ENCODE results near the gene TNNT2. TPM values are rescaled to one million over a fixed set of nuclear protein-coding genes. Genes with fewer than 3 reads are reported as not detected.

The TNNT2 gene
- 1 to 10 TPM; 7.1 to 7.5 TPM for polyA plus RNA-seq

DNA sequence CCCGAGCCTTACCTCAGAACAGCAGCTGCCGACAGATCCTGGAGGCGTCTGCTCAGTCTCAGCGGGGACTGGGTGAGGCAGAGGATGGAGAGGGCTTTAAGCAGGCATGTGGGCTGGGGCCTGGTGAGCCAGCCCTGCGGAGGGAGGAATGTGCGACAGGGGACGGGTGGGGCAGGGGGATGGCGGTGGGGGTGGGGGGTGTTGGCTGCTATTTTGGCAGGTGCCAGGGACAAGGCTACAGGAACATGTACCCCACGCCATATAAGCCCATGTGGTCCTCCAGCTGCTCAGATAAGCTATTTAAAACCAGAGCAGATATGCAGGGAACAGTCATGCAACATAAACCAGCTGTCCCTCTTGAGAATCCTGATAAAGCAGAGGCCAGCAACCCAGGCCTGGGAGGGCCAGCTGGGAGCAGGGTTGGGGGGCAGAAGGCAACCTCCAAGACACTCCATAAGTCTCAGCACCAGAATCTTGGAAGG is at the start of gene TNNT2:
TNNT2 (minus strand) TSS at position 70 of the 482 bp plus-strand sequence. CDS start 4,426 bp downstream, outside the sequence.
- WGBS, 2 donors, result 38 to 49% methylated on average over 8 to 9 of the region's 9 CpGs
- Histone ChIP-seq H3K27me3 (ENCODE audit: control insufficient read depth in 1 of 2, insufficient read depth in 2 of 2, low read length in 2 of 2) (no peaks in the 10 kb centered on the region), H3K27ac (ENCODE audit: low read depth in 2 of 2, low read length in 1 of 2) (peak within 1 kb of the TSS in 1 of 2 donors; percentile 44), H3K36me3 (ENCODE audit: control insufficient read depth in 2 of 2, insufficient read depth in 2 of 2, low read length in 1 of 2) (peaks cover 0 to 5% of the 10 kb centered on the region in 2 donors), H3K4me1 (ENCODE audit: control insufficient read depth in 2 of 2, insufficient read depth in 2 of 2, low read length in 1 of 2) (peaks cover 4 to 25% of the 10 kb centered on the region in 2 donors), H3K4me3 (ENCODE audit: low read depth in 1 of 2, low read length in 2 of 2) (no peak within 1 kb of the TSS), H3K9me3 (ENCODE audit: control insufficient read depth in 2 of 2, insufficient read depth in 1 of 2, low read depth in 1 of 2, low read length in 1 of 2) (no peaks in the 10 kb centered on the region)

GRCh38 chr1:201426479-201427310 is 49.2 kb upstream of the TNNT2 start:
- Histone ChIP-seq H3K9me3 (ENCODE audit: control insufficient read depth in 2 of 2, insufficient read depth in 1 of 2, low read depth in 1 of 2, low read length in 1 of 2) (no peaks in the 10 kb centered on the region), H3K4me1 (ENCODE audit: control insufficient read depth in 2 of 2, insufficient read depth in 2 of 2, low read length in 1 of 2) (peaks cover 0 to 12% of the 10 kb centered on the region in 2 donors), H3K36me3 (ENCODE audit: control insufficient read depth in 2 of 2, insufficient read depth in 2 of 2, low read length in 1 of 2) (no peaks in the 10 kb centered on the region), H3K4me3 (ENCODE audit: low read depth in 1 of 2, low read length in 2 of 2) (no peak overlapping the region), H3K27ac (ENCODE audit: low read depth in 2 of 2, low read length in 1 of 2) (no peak overlapping the region), H3K27me3 (ENCODE audit: control insufficient read depth in 1 of 2, insufficient read depth in 2 of 2, low read length in 2 of 2) (no peaks in the 10 kb centered on the region)
- 70 to 81% methylated on average over 14 to 15 of the region's 15 CpGs for WGBS, 2 donors

DNA sequence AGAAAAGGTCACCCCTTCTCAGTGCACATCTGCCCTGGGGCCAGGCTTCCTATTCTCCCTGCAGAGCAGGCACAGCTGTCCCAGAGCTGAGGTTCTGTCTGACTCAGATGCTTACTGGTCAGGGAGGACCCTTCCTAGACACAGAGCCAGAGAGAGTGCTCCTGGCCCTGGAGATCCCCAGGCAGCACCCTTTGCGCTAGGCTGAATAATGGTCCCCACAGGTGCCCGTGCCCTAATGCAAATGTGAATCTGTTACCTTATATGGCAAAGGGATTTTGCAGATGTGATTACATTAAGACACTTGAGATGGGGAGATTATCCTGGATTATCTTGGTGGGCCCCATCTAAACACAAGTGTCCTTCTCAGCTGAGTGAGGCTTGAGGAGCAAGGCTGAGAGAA is 46.7 kb upstream of the TNNT2 start:
- H3K4me1 ChIP-seq (ENCODE audit: control insufficient read depth in 2 of 2, insufficient read depth in 2 of 2, low read length in 1 of 2), result peaks cover 0 to 4% of the 10 kb centered on the region in 2 donors
- no peaks in the 10 kb centered on the region for H3K27me3 ChIP-seq (ENCODE audit: control insufficient read depth in 1 of 2, insufficient read depth in 2 of 2, low read length in 2 of 2)
- no peak overlapping the region for H3K4me3 ChIP-seq (ENCODE audit: low read depth in 1 of 2, low read length in 2 of 2)
- WGBS, 2 donors, result 84 to 89% methylated on average over 2 of the region's 2 CpGs
- no peak overlapping the region for H3K27ac ChIP-seq (ENCODE audit: low read depth in 2 of 2, low read length in 1 of 2)
- no peaks in the 10 kb centered on the region for H3K36me3 ChIP-seq (ENCODE audit: control insufficient read depth in 2 of 2, insufficient read depth in 2 of 2, low read length in 1 of 2)
- H3K9me3 ChIP-seq (ENCODE audit: control insufficient read depth in 2 of 2, insufficient read depth in 1 of 2, low read depth in 1 of 2, low read length in 1 of 2), result no peaks in the 10 kb centered on the region

DNA sequence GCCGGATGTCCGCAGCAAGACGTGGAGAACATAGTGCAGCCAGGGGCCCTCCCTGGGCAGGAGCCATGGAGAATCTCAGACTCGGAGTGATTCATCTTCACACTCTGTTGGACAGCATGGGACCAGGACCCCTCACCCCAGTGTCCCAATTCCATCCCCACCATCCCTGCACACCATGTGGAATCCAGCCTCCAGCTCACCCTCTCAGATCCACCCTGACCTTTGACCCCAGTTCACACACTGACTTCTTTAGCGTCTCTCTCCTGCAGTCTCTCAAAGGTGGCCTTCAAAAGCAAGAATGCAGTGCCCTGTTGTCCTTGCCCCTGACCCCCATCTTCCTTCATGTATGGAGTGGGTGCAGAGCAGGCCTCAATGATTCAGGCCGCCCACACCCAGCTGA is 46.2 kb upstream of the TNNT2 start:
- H3K27ac ChIP-seq (ENCODE audit: low read depth in 2 of 2, low read length in 1 of 2), result no peak overlapping the region
- H3K36me3 ChIP-seq (ENCODE audit: control insufficient read depth in 2 of 2, insufficient read depth in 2 of 2, low read length in 1 of 2), result no peaks in the 10 kb centered on the region
- no peak overlapping the region for H3K4me3 ChIP-seq (ENCODE audit: low read depth in 1 of 2, low read length in 2 of 2)
- WGBS, 2 donors, result 93 to 95% methylated on average over 6 of the region's 6 CpGs
- H3K9me3 ChIP-seq (ENCODE audit: control insufficient read depth in 2 of 2, insufficient read depth in 1 of 2, low read depth in 1 of 2, low read length in 1 of 2), result no peaks in the 10 kb centered on the region
- H3K4me1 ChIP-seq (ENCODE audit: control insufficient read depth in 2 of 2, insufficient read depth in 2 of 2, low read length in 1 of 2), result peaks cover 0 to 4% of the 10 kb centered on the region in 2 donors
- H3K27me3 ChIP-seq (ENCODE audit: control insufficient read depth in 1 of 2, insufficient read depth in 2 of 2, low read length in 2 of 2), result no peaks in the 10 kb centered on the region

- H3K9me3 ChIP-seq (ENCODE audit: control insufficient read depth in 2 of 2, insufficient read depth in 1 of 2, low read depth in 1 of 2, low read length in 1 of 2), result no peaks in the 10 kb centered on the region
- H3K27me3 ChIP-seq (ENCODE audit: control insufficient read depth in 1 of 2, insufficient read depth in 2 of 2, low read length in 2 of 2), result no peaks in the 10 kb centered on the region
- H3K36me3 ChIP-seq (ENCODE audit: control insufficient read depth in 2 of 2, insufficient read depth in 2 of 2, low read length in 1 of 2), result no peaks in the 10 kb centered on the region
- no peaks in the 10 kb centered on the region for H3K4me1 ChIP-seq (ENCODE audit: control insufficient read depth in 2 of 2, insufficient read depth in 2 of 2, low read length in 1 of 2)
- WGBS, 2 donors, result 74 to 83% methylated on average over 6 of the region's 6 CpGs
- no peak overlapping the region for H3K27ac ChIP-seq (ENCODE audit: low read depth in 2 of 2, low read length in 1 of 2)
- H3K4me3 ChIP-seq (ENCODE audit: low read depth in 1 of 2, low read length in 2 of 2), result no peak overlapping the region
Observed at GRCh38 chr1:201422436-201423030, 45.1 kb upstream of the TNNT2 start.

DNA sequence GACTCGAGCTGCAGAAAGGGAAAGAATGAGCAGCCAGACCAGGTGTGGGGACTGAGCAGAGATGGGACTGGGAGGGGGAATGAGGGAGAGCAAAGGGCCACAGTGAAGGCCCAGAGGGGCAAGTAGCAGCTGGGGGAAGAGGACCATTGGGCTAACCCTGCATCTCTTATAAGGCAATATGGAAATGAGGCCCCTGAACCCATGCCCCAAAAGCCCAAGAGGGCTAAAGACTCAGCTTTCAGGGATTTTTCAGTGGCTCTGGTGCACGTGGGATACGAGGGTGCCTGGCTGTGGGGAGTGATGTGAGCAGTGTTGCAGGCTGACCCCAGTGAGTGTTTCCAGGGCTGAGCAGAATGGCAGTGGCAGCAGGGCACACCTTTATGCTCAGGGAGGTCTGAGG is 44.5 kb upstream of the TNNT2 start:
- no peaks in the 10 kb centered on the region for H3K4me1 ChIP-seq (ENCODE audit: control insufficient read depth in 2 of 2, insufficient read depth in 2 of 2, low read length in 1 of 2)
- H3K4me3 ChIP-seq (ENCODE audit: low read depth in 1 of 2, low read length in 2 of 2), result no peak overlapping the region
- WGBS, 2 donors, result 64 to 71% methylated on average over 3 of the region's 3 CpGs
- H3K9me3 ChIP-seq (ENCODE audit: control insufficient read depth in 2 of 2, insufficient read depth in 1 of 2, low read depth in 1 of 2, low read length in 1 of 2), result no peaks in the 10 kb centered on the region
- no peaks in the 10 kb centered on the region for H3K36me3 ChIP-seq (ENCODE audit: control insufficient read depth in 2 of 2, insufficient read depth in 2 of 2, low read length in 1 of 2)
- no peak overlapping the region for H3K27ac ChIP-seq (ENCODE audit: low read depth in 2 of 2, low read length in 1 of 2)
- H3K27me3 ChIP-seq (ENCODE audit: control insufficient read depth in 1 of 2, insufficient read depth in 2 of 2, low read length in 2 of 2), result no peaks in the 10 kb centered on the region

GRCh38 chr1:201421041-201421440 is 43.6 kb upstream of the TNNT2 start:
- WGBS, 2 donors, result 78 to 83% methylated on average over 8 of the region's 8 CpGs
- H3K36me3 ChIP-seq (ENCODE audit: control insufficient read depth in 2 of 2, insufficient read depth in 2 of 2, low read length in 1 of 2), result no peaks in the 10 kb centered on the region
- H3K4me3 ChIP-seq (ENCODE audit: low read depth in 1 of 2, low read length in 2 of 2), result no peak overlapping the region
- no peaks in the 10 kb centered on the region for H3K9me3 ChIP-seq (ENCODE audit: control insufficient read depth in 2 of 2, insufficient read depth in 1 of 2, low read depth in 1 of 2, low read length in 1 of 2)
- H3K4me1 ChIP-seq (ENCODE audit: control insufficient read depth in 2 of 2, insufficient read depth in 2 of 2, low read length in 1 of 2), result no peaks in the 10 kb centered on the region
- no peak overlapping the region for H3K27ac ChIP-seq (ENCODE audit: low read depth in 2 of 2, low read length in 1 of 2)
- H3K27me3 ChIP-seq (ENCODE audit: control insufficient read depth in 1 of 2, insufficient read depth in 2 of 2, low read length in 2 of 2), result no peaks in the 10 kb centered on the region

GRCh38 chr1:201420608-201421002 is 43.1 kb upstream of the TNNT2 start:
- Histone ChIP-seq H3K27me3 (ENCODE audit: control insufficient read depth in 1 of 2, insufficient read depth in 2 of 2, low read length in 2 of 2) (no peaks in the 10 kb centered on the region), H3K9me3 (ENCODE audit: control insufficient read depth in 2 of 2, insufficient read depth in 1 of 2, low read depth in 1 of 2, low read length in 1 of 2) (peaks cover 0 to 2% of the 10 kb centered on the region in 2 donors), H3K4me1 (ENCODE audit: control insufficient read depth in 2 of 2, insufficient read depth in 2 of 2, low read length in 1 of 2) (no peaks in the 10 kb centered on the region), H3K27ac (ENCODE audit: low read depth in 2 of 2, low read length in 1 of 2) (no peak overlapping the region), H3K4me3 (ENCODE audit: low read depth in 1 of 2, low read length in 2 of 2) (no peak overlapping the region), H3K36me3 (ENCODE audit: control insufficient read depth in 2 of 2, insufficient read depth in 2 of 2, low read length in 1 of 2) (no peaks in the 10 kb centered on the region)
- WGBS, 2 donors, result 86 to 92% methylated on average over 7 of the region's 7 CpGs

- Histone ChIP-seq H3K4me1 (ENCODE audit: control insufficient read depth in 2 of 2, insufficient read depth in 2 of 2, low read length in 1 of 2) (no peaks in the 10 kb centered on the region), H3K4me3 (ENCODE audit: low read depth in 1 of 2, low read length in 2 of 2) (no peak overlapping the region)
- WGBS, 2 donors, result 77% methylated on average over 12 of the region's 12 CpGs
Observed at GRCh38 chr1:201419746-201420607, 42.5 kb upstream of the TNNT2 start.

More at GRCh38 chr1:201419746-201420607, 42.5 kb upstream of the TNNT2 start:
- Histone ChIP-seq H3K36me3 (ENCODE audit: control insufficient read depth in 2 of 2, insufficient read depth in 2 of 2, low read length in 1 of 2) (no peaks in the 10 kb centered on the region), H3K9me3 (ENCODE audit: control insufficient read depth in 2 of 2, insufficient read depth in 1 of 2, low read depth in 1 of 2, low read length in 1 of 2) (peaks cover 0 to 2% of the 10 kb centered on the region in 2 donors), H3K27ac (ENCODE audit: low read depth in 2 of 2, low read length in 1 of 2) (no peak overlapping the region), H3K27me3 (ENCODE audit: control insufficient read depth in 1 of 2, insufficient read depth in 2 of 2, low read length in 2 of 2) (no peaks in the 10 kb centered on the region)

Measured in esophagus (tissue), 2 donors.